GM12891 (cell line): ENCODE data around the gene CENATAC.

Experiments
- POLR2A ChIP-seq: IDR thresholded peaks from 2 replicates; pipeline ENCODE4 v1.6.1; 2011; ENCODE audit warnings: low read depth, low read length, control low read depth
- POLR2AphosphoS5 ChIP-seq: IDR thresholded peaks from 2 replicates; pipeline ENCODE4 v1.6.1; 2011; ENCODE audit warnings: low read depth, low read length, control low read depth
- TAF1 ChIP-seq: IDR thresholded peaks from 2 replicates; pipeline ENCODE4 v1.6.1; 2011; ENCODE audit warnings: low read depth, low read length, control low read depth

DNA sequence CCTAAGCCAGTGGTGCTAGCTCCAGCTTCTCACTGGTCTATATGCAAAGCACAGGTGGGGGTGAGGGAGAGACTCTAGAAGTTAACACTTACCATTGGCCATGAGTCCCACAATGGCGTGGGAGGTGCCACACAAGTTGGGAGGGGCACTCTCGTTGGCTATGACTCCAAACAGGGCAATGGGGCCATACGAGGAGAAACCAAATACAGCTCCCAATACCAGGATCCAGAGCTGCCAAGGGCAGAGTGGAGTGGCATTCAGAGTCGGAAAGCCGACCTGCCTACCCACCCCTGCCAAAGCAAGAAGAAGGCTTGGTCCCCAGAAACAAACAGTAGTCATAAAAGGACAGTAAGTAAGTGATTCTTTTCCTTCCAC, 27.1 kb downstream of the CENATAC start:
- TF ChIP-seq POLR2A (no peak; the same call in 1 of the 2 replicates), POLR2AphosphoS5 (no peak), TAF1 (no peak)
